NCI-H2196 (cell line): ENCODE results near the gene NCS1.
"Not testable (repeated sequence)": the region's sequence is repeated elsewhere in the genome, so short reads cannot be mapped to it uniquely, and the experiment has no call there.

Source experiments
- DNase-seq: peaks from one replicate; lab custom pipeline; 2025; ENCODE audit not compliant: unreplicated experiment; lab: John Stamatoyannopoulos, UW

Gene NCS1

DNA sequence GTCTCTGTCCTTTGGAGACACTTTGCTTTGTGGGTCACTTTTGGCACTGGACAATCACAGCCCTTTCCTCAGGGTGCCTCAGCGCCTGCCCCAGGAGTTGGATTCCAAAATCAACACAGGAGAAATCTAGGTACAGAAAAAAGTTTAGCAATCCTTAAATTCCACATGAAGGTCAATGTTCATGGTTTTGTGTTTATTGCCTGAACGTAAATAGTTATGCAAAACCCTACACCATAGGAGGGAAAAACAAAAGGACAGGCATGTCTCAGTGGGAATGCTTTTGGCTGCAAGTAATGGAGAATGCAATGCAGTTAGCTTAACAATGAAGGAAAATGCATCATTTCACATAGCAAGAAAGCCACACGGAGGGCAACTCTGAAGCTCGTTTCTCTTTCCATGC is 86.8 kb downstream of the NCS1 start:
- no peak for DNase-seq

DNA sequence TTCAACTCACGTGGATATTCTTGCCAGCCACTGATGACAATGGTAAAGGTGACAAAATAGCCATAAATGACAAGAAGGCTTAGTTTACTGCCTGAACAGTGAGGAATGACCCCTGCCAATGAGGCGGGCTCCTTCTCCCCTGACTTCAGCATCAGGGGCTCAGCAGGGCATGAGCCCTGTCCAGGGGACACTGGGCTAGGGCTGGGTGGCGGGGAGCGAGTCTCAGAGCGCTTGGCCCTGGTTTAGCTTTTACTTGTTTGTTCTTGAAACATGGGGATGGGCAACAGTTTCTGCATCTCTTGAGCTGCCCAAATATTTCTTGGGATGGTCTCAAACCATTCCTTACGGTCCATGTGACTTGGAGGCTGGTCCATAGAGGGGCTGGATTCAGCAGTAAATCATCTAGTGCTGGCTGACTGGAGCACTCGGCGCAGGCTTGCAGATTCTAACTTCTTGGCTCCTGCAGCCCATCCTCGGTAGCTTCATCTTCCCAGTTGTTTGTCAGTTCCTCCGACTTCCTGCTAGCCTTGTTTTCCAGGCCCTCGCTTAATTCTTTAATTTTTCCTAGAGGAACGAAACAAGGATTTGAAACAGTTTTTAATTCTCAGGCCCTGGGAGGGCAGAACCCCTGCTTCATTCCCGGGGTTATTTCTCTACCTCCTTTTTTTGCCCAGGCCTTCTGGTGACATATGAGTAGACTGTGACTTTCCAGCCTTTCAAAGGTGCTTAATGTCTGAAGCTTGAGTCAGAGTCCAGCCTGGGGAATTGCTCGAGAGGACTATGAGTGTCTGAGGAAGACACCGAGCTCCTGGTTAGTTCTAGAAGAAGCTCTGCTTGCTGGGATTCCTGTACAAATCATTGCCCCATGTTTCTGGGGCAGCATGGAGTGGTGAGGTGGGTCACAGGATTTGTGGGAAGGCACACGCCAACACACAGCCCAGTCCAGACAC is 88.9 kb downstream of the NCS1 start:
- no peak for DNase-seq

DNA sequence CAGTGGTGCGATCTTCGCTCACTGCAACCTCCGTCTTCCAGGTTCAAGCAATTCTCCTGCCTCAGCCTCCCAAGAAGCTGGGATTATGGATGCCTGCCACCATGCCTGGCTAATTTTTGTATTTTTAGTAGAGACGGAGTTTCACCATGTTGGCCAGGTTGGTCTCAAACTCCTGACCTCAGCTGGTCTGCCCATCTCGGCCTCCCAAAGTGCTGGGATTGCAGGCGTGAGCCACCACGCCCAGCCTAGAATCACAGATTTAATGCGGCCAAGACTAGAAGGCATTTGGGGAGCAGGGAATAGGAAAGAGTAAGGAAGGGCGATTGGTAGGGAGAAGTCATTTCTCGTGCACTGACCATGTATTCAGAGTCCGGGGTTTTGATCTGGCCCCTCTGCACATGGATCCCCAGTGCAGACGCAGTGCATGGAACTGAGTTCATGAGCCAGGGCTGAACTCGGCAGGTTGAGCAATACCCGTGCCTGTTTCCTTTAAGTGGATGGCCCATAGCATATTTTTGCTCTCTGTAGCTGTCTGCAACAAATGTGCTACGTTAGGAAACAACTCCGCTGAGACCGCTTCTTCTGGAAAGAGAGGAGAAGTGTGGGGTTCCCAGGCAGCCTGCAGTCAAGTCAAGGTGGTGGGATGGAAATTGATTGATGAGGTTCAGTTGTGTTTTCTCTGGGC is 90.0 kb downstream of the NCS1 start:
- DNase-seq: no peak

DNA sequence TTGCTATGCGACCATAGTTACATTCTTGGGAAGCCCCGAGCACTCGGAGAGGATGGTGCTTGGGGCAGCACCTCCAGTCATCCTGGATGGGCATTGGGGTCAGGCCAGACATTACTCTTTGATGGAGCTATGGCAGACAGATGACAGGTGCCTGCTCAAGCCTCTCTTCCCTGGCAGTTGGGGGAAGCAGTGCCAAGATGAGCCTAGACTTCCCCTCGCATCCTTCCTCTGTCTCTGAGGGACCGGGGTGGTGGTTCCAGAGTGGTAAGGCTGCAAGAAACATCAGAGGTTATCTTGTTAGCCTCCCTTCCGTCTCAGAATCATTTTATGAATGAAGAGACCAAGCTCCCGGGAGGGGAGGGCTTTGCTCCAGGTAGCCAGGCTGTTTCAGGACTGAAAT is 90.6 kb downstream of the NCS1 start:
- DNase-seq: no peak

DNA sequence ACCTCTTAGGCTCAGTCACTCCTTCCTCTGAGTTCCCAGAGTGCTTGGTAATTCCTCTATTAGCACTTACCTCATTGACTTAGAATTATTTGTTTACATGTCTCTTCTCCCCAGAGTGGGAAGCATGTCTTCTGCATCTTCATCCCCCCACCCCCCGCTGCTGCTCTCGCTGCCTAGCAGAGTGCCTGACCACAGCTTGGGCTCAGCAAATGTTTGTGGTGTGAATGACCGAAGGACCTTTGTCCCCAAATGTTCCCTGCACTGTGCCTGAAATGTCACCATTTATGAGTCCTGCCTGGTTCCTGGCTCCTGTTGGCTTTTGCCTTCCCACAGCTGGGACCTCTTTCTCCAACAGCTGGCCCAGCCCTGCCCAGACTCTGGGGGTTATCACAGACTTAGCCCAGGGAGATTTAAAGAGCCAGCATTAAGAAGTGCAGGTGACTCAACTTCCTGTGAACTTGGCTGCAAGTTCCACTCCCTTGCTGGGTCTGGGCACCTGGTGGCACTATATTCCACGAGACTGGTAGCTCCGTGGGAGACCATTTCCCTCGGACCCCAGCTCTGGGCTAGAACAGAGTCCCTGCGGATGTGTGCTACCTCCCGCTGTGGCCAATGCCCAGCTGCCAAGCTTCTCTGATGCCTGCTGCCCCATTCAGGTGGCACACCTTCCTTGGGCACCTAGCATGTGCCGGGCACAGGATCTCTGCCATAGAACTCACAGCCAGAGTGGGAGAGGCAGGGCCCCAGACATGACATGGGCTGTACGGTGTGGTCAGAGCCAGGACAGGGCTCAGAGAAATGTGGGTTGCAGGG is 91.6 kb downstream of the NCS1 start:
- no peak for DNase-seq

DNA sequence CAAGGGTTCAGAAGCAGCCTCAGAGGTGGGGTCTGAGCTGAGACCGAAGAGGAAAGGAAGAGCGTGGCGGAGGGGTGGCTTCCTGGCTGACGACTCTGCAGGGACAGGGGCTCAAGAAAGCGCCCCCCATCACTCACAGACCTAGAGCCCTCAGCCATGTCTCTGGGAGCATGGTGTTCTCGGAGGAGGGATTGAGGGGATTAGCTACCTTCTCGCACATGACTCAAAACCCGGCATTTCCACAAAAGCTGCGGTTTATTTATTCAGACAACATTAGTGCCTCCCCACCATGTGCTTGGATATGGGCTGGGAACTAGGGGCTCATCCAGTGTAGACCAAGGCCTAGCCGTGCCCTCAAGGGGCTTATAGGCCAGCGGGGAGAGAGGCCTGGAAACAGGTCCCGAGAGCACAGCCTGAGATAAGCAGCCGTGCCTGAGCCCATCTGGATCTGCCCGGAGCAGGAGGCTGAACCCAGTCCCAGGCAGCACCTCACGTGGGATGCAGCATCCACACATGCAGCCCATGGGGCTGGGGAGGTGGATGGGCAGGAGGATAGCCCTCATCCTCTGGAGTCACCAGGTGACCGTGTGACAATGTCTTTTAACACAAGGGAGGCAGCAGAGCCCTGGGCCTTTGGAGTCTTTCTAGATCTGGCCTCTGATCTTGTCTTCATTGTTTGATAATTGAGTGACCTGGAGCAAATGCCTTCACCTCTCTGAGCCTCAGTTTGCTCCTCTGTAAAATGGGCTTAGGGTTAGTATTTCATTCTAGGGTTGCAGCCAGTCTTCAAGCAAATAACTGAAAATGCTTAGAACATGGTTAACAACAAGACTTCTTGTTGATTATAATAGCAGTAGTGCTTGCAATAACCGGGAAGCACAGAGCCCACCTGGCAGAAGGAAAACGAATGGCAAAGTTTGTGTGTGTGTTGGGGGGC is 92.5 kb downstream of the NCS1 start:
- DNase-seq: no peak

DNA sequence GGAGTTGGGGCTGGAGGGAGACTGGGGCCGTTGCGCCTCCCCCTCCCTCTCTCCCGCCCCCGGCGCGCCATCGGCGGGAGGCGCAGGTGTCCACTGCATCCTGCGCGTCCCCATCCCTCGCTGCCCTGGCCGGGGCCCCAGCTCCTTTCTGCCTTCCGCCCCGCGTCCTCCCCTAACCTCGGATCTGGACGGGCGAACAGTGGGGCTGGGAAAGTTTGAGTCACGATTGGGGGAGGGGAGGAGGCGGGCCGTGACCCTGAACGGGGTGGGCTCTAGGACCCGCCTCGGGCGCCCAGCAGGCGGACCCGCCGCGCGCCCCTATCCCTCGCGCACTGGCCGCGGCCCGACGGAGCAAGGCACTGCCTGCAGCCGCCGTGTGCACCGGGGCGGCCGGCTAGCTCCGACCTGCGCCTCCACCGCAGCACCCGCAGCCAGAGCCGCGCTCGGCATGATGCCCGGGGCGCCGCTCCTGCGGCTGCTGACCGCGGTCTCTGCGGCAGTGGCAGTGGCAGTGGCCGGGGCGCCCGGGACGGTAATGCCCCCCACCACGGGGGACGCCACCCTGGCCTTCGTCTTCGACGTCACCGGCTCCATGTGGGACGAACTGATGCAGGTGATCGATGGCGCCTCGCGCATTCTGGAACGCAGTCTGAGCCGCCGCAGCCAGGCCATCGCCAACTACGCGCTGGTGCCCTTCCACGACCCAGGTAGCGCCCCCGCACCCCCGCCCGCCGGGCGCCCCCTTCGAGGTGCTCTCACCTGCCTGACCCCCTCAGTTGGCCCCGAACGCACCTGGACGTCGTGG is 93.4 kb downstream of the NCS1 start, which contains the start of gene HMCN2:
Gene HMCN2 (plus strand): TSS at position 330 of the 805 bp plus-strand sequence. CDS start 119 bp downstream, at position 449.
- no peak for DNase-seq

DNA sequence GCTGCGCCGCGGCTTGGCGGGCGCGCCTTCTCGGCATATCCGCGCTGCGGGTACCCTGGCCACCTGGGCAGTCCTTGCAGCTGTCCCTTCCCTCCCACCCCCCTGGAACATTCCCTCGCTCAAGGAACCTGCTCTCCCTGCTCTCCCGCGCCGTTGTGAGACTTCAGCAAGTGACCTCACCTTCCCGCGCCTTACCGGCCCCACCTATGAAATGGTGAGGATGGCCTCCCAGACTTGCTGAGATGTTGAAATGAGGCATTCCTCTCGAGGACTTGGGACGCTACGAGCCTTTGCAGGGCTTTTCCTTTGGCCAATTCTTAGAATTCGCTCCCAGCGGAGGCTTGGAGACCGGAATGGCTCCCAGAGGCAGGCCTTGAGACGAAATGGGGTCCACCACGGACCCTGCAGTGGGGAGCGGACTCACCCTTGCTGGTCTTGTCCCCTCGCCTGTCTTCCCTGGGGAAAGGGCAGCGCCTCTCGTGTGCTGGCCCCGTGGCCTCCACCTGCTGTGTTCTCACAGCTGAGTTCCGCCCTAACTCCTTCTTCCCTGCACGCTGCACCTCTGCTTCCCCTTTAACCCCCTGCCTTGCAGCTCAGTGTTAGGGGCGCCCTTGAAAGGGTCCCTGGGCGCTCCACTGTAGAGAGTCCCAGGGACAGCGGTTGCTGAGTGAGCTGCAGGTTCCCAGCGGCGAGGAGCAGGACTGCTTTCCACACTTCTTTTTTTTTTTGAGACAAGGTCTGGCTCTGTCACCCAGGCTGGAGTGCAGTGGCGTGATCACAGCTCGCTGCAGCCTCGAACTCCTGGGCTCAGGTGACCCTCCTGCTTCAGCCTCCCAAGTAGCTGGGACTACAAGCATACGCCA is 94.3 kb downstream of the NCS1 start:
- no peak for DNase-seq

DNA sequence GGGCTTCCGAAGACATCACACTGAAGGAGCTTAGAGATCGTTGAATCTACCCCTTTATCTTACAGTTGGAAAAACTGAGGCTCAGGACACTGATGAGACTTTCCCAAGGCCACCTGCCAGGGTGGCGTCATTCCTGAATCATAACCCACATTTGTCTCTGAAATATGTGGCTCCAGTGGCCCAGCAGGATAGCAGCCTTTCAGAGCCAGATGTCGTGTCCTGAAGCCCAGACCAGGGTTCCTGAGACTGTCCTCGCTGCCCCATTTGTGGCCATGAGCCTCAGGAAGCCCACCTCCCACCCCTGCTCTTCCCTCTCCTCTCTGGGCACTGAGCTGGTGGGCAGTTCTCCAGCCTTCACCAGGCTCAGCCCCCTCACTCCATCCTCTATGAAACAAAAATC is 95.7 kb downstream of the NCS1 start:
- no peak for DNase-seq

DNA sequence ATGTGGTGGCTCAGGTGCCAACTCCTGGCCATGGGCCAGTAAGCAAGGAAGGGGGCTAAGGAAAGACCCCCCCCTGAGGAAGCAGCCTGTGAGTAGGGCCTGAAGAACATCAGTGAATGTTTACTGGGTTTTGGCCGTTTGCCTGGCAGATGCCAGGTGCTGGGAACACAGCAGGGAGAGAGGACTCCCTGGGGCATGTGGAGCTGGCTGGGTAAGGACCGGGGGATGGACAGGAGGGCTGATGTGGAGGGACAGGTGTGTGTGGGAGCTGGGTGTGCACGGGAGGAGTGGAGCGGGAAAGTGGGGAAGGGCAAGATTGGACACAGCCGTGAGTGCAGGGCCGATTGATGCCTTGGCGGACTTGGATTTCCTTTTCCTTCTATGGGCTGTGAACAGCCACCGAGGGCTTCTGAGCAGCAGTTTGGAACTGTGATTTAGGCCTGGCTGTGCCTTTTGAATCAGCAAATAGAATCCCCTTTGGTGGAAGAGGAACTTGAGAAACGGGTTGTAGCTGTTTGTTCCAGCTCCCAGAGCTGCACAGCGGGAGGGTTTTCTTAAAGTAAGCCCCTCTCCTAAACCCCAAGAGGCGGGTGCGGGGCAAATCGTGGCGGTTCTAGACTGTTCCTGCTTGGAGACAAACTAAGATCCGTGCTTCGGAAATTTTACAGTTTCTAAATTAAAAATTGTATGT is 96.5 kb downstream of the NCS1 start:
- peak; percentile 36 for DNase-seq

DNA sequence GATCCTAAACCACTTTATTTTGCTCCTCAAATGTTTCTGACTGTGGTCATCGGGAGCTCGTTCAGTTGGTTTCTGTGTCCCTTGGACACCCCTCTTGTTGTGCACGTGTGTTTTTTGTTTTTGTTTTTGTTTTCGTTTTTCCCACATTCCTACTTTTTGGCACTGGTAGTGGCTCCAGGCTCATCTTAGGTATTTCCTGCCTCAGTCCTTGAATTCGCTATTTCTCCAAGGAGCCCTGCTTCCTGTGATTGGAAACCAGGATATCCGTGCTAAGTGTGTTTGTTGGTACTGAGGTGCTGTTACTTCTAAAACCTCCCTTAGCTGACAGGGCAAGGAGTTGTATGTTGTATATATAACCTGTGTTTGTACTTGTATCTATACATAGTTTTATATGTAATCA is 99.3 kb downstream of the NCS1 start:
- DNase-seq: no peak

DNA sequence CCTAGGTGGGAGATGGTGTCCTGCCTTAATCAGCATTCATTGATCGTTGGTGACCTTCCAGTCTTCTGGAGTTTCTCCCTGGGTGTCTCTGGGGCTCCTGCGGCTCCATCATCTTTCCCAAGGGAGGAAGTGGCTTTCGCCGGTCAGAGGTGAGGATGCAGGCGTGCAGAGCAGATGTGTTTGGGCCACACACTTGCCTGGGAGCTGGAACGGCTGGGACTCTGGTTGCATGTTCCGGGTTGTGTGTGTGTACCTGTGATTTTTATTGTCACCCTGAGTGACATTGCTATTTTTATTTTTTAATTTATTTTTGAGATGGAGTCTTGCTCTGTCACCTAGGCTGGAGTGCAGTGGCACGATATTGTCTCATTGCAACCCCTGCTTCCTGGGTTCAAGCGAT is 103.0 kb downstream of the NCS1 start:
- DNase-seq: no peak

DNA sequence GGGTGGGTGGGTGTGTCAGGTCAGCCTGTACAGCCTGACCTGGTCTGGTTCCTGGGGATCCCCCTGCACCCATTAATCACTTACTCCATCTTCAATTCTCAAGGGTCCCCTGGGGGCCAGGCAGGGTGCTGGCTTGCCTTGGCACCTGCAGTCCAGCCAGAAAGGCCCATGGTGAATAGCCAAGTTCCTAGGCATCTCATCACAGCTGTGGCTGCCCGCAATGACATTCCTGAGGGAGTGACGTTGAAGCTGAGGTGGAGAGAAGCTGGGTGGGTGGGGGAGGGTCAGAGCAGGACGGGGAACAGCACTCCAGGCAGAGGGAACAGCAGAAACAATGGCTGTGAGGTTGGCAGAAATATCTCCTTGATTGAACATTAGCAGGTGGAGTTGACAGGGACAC is 103.9 kb downstream of the NCS1 start:
- DNase-seq: no peak

DNA sequence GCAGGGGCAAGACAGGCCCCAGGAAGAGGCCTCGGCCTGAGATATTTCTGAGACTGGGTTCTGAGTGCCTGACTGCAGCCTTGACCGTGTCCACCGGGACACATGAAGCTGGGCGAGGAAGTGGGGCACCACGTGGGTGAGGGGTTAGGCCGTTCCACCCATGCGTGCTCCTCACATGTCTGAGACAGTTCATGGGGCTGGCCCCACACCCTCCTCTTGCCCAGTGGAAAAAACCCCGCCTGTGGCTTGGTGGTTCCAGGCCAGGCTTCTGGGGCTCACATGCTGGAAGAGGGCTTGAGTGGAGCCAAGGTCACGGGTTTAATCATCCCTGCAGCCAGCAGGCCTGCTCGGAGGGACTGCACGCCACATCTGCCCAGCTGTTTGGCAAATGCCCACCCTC is 104.8 kb downstream of the NCS1 start:
- no peak for DNase-seq

DNA sequence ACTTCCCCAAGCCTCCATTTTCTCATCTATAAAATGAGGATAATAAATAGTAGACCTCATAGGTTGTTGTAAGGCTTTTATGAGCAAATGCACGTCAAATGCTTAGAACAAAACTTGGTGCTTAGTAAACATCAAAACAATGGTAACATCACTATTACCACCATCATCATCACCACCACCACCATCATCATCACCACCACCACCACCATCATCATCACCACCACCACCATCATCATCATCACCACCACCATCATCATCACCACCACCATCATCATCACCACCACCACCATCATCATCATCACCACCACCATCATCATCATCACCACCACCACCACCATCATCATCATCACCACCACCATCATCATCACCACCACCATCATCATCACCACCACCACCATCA is 105.3 kb downstream of the NCS1 start:
- not testable (repeated sequence) for DNase-seq

DNA sequence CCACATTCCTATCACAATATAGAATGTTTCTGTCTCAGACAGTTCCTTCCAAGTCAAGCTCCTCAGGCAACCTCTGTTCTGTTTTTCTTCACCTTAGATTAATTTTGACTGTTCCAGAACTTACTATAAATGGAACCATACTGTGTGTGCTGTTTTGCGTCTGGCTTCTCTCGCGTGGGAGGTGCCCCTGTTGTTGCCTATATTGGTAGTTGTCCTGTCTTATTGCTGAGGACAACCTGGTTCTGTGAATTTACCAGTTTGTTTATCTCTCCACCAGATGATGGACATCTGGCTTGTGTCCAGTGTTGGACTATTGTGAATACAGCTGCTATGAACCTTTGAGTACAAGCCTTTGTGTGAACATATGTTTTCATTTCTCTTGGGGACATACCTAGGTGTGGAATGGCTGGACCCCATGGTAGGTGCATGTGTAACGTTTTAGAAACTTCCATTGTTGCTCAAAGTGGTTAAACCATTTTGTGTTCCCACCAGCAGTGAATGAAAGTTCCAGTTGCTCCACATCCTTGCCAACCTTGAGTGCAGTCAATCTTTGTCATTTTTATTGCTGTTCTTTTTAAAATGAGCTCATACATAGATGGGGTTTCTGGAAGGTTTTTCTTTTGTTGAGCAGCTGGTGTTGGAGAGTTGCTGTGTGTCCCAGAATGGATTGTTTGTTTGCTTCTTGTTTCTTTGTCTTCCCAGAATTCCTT is 111.5 kb downstream of the NCS1 start:
- DNase-seq: peak; percentile 54

DNA sequence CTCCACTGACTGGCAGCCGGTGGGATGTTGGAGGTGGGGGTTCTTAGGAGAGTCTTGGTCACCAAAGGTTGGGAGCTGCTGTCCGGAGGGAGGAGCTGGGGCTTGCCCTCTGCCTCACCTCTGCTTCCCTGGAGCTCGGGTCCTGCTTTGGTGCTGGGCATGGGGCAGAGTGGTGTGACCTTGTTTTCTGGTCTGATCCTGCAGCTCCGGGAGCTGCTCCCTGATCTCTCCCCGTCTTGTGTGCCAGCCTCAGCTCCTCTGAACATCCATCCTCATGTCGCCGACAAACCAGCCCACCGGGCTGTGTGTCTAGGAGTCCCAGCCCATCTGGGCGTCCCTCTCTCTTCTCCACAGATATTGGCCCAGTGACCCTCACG is 112.0 kb downstream of the NCS1 start:
- no peak for DNase-seq
